ENCODE measurements around the gene TRH.

TRH gene, protein sequence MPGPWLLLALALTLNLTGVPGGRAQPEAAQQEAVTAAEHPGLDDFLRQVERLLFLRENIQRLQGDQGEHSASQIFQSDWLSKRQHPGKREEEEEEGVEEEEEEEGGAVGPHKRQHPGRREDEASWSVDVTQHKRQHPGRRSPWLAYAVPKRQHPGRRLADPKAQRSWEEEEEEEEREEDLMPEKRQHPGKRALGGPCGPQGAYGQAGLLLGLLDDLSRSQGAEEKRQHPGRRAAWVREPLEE

DNA sequence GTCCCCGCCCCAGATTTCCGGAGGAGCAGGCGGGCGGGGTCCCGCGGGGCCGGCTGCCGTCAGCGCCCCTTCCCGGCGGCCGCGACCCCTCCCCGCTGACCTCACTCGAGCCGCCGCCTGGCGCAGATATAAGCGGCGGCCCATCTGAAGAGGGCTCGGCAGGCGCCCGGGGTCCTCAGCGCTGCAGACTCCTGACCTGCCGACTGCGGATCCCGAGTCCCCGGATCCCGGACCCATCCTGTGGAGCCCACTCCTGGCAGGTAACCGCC, at the start of gene TRH:
Gene TRH (plus strand): TSS at position 157 of the 269 bp plus-strand sequence. CDS start 1,097 bp downstream, outside the sequence.
- Histone ChIP-seq H3K9ac (ENCODE audit: low read length) (no peak within 1 kb of the TSS), H3K9me3 (ENCODE audit: control insufficient read depth, low read depth, low read length) (no peaks in the 10 kb centered on the region), H3K4me3 (ENCODE audit: low read length) (peak within 1 kb of the TSS; percentile 34), H3K27ac (ENCODE audit: low read length) (no peak within 1 kb of the TSS), H3K4me1 (ENCODE audit: control insufficient read depth, low read depth, low read length) (peaks cover 5% of the 10 kb centered on the region), H3K27me3 (ENCODE audit: control insufficient read depth, insufficient read depth, low read length) (peaks cover 97% of the 10 kb centered on the region), H3K36me3 (ENCODE audit: control insufficient read depth, low read depth, low read length) (no peaks in the 10 kb centered on the region)

DNA sequence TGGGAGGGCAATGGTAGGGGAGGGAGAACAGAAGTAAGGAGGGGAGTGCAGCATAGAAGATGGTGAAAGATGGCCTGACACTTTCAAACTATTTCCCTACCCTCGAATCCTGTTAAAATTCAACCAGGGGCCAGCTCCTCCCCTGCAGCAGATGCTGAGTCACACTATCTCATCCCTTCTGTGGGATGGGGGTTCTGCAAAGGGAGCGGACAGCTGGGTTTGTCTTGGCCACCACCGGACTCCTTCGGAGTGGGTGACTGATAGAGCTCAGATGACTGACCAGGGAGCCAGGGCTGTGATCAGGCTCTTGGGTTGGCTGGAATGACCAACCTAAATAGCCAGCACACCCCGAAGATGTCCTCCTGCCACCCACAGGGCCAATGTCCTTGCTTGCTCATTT, 47.4 kb upstream of the TRH start:
- H3K27ac ChIP-seq (ENCODE audit: low read length) = no peak overlapping the region

DNA sequence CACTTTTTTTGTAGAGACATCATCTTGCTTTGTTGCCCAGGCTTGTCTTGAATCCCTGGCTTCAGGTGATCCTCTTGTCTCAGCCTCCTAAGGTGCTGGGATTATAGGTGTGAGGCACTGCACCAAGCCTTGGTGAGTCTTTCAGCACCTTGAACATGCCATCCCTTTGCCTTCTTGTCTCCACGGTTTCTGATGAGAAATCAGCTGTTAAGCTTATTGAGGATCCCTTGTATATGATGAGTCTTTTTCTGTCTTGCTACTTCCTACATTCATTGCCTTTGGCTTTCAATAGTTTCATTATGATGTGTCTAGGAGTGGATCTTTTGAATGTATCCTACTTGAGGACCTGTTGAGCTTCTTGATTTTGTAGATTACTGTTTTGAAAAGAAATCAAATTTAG, 45.1 kb upstream of the TRH start:
- Histone ChIP-seq H3K4me3 (ENCODE audit: low read length) (no peak overlapping the region), H3K27ac (ENCODE audit: low read length) (no peak overlapping the region), H3K9ac (ENCODE audit: low read length) (no peak overlapping the region), H3K27me3 (ENCODE audit: control insufficient read depth, insufficient read depth, low read length) (peaks cover 7% of the 10 kb centered on the region), H3K4me1 (ENCODE audit: control insufficient read depth, low read depth, low read length) (no peaks in the 10 kb centered on the region), H3K36me3 (ENCODE audit: control insufficient read depth, low read depth, low read length) (no peaks in the 10 kb centered on the region), H3K9me3 (ENCODE audit: control insufficient read depth, low read depth, low read length) (no peaks in the 10 kb centered on the region)

More for the DNA sequence above, 47.4 kb upstream of the TRH start:
- Histone ChIP-seq H3K9ac (ENCODE audit: low read length) (no peak overlapping the region), H3K4me1 (ENCODE audit: control insufficient read depth, low read depth, low read length) (no peaks in the 10 kb centered on the region), H3K27me3 (ENCODE audit: control insufficient read depth, insufficient read depth, low read length) (no peaks in the 10 kb centered on the region), H3K9me3 (ENCODE audit: control insufficient read depth, low read depth, low read length) (no peaks in the 10 kb centered on the region), H3K36me3 (ENCODE audit: control insufficient read depth, low read depth, low read length) (no peaks in the 10 kb centered on the region), H3K4me3 (ENCODE audit: low read length) (no peak overlapping the region)

DNA sequence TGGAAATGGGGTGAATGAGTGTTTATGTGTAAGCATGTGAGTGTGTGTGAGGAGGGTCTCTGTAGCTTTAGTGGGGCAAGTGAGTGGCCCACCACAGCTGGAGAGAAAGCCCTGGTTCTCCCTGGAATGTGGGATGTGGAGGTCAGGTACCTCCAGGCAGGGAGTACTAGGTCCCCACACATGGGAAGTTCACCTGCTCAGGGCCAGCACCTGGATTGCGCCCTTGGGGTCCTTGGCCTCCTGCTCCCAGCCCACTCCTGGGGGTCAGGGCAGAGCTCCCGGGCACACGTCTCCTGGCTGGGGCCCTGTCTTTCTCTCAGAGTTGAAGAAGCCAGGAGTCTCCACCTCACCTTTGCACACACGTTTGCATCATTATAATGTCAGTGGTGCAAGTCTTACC, 41.0 kb upstream of the TRH start:
- no peaks in the 10 kb centered on the region for H3K9me3 ChIP-seq (ENCODE audit: control insufficient read depth, low read depth, low read length)
- peaks cover 7% of the 10 kb centered on the region for H3K27me3 ChIP-seq (ENCODE audit: control insufficient read depth, insufficient read depth, low read length)
- no peaks in the 10 kb centered on the region for H3K4me1 ChIP-seq (ENCODE audit: control insufficient read depth, low read depth, low read length)

DNA sequence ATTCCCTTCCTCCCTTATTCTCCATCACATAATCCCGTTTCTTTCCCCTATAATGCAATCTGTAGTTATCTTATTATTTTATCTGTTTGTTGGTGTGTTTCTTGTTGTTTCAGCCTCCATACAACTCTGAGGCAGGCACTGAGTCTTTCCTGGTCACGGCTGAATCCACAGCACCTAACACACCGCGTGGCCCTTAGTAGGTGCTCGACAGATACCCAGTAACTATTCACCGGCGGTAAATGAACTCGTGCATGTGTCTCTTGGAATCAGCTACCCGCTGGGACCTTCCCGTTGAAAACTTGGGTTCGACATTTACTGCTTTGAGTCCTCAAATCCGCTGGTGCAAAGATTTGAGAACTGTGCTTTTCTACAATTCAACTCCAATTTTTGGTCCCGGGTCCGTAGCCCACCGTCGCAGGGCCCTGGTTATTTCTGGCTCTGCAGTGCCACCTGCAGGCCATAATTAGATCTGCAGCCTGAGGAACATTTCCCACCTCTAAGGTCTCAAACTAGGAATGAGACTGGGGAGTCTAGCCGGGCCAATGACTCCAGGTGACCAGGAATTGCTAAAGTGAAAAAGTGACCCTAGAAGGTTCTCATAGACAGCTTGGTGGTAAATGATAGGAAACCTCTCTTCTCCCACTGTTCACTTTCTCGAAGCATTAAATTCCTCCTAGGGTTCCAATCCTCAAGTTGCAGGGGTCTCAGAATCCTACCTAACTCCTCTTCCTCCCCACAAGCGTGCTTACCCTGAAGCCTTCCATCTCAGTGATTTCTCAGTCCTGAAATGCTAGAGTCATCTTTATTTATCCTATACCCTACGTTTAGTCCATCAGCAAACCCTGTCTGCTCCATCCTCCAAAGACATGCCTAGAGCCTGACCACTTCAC, 40.0 kb upstream of the TRH start:
- H3K9ac ChIP-seq (ENCODE audit: low read length) = no peak overlapping the region
- H3K27me3 ChIP-seq (ENCODE audit: control insufficient read depth, insufficient read depth, low read length) = peaks cover 7% of the 10 kb centered on the region
- H3K4me3 ChIP-seq (ENCODE audit: low read length) = no peak overlapping the region

More for the DNA sequence above, 41.0 kb upstream of the TRH start:
- no peaks in the 10 kb centered on the region for H3K36me3 ChIP-seq (ENCODE audit: control insufficient read depth, low read depth, low read length)
- no peak overlapping the region for H3K27ac ChIP-seq (ENCODE audit: low read length)
- H3K9ac ChIP-seq (ENCODE audit: low read length) = no peak overlapping the region
- H3K4me3 ChIP-seq (ENCODE audit: low read length) = no peak overlapping the region

DNA sequence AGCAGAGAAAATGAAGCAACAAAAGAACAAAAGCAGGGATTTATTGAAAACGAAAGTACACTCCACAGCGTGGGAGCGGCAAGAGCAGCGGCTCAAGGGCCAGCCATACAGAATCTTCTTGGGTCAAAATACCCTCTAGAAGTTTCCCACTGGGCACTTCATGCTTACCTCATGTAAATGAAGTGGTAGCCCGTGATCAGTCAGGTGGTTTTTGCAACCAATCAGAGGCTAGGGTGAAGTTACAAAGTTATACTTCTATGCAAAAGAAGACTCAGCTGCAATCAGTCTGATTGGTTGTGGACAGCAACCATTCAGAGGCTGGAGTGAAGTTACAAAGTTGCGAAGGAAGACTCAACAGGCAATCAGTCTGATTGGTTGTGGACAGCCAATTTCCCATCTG, 37.8 kb upstream of the TRH start:
- no peaks in the 10 kb centered on the region for H3K9me3 ChIP-seq (ENCODE audit: control insufficient read depth, low read depth, low read length)
- no peaks in the 10 kb centered on the region for H3K36me3 ChIP-seq (ENCODE audit: control insufficient read depth, low read depth, low read length)
- no peak overlapping the region for H3K4me3 ChIP-seq (ENCODE audit: low read length)
- H3K27ac ChIP-seq (ENCODE audit: low read length) = no peak overlapping the region
- peaks cover 7% of the 10 kb centered on the region for H3K27me3 ChIP-seq (ENCODE audit: control insufficient read depth, insufficient read depth, low read length)
- H3K9ac ChIP-seq (ENCODE audit: low read length) = no peak overlapping the region
- H3K4me1 ChIP-seq (ENCODE audit: control insufficient read depth, low read depth, low read length) = no peaks in the 10 kb centered on the region

More for the DNA sequence above, 40.0 kb upstream of the TRH start:
- Histone ChIP-seq H3K4me1 (ENCODE audit: control insufficient read depth, low read depth, low read length) (no peaks in the 10 kb centered on the region), H3K27ac (ENCODE audit: low read length) (no peak overlapping the region), H3K36me3 (ENCODE audit: control insufficient read depth, low read depth, low read length) (no peaks in the 10 kb centered on the region), H3K9me3 (ENCODE audit: control insufficient read depth, low read depth, low read length) (no peaks in the 10 kb centered on the region)

DNA sequence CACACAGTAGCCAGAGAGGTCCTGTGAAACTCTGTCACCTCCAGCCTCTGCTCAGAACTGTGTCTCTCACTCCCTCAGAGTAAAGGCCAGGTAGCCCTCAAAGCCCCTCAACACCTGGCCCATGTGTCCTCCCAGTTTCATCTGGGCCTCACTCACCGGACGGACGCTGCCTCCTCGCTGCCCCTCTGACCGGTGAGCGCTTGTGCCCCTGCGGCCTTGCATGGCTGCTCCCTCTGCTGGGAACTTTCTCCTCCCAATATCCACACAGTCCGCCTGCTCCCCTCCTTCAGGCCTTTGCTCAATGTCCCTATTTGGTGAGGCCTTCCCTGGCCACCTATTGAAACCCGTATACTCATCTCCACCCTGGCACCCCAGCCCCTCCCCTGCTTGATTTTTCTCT, 36.8 kb upstream of the TRH start:
- no peaks in the 10 kb centered on the region for H3K9me3 ChIP-seq (ENCODE audit: control insufficient read depth, low read depth, low read length)
- H3K27me3 ChIP-seq (ENCODE audit: control insufficient read depth, insufficient read depth, low read length) = peaks cover 7% of the 10 kb centered on the region
- H3K27ac ChIP-seq (ENCODE audit: low read length) = no peak overlapping the region
- no peaks in the 10 kb centered on the region for H3K36me3 ChIP-seq (ENCODE audit: control insufficient read depth, low read depth, low read length)
- no peak overlapping the region for H3K4me3 ChIP-seq (ENCODE audit: low read length)
- H3K4me1 ChIP-seq (ENCODE audit: control insufficient read depth, low read depth, low read length) = no peaks in the 10 kb centered on the region
- no peak overlapping the region for H3K9ac ChIP-seq (ENCODE audit: low read length)

DNA sequence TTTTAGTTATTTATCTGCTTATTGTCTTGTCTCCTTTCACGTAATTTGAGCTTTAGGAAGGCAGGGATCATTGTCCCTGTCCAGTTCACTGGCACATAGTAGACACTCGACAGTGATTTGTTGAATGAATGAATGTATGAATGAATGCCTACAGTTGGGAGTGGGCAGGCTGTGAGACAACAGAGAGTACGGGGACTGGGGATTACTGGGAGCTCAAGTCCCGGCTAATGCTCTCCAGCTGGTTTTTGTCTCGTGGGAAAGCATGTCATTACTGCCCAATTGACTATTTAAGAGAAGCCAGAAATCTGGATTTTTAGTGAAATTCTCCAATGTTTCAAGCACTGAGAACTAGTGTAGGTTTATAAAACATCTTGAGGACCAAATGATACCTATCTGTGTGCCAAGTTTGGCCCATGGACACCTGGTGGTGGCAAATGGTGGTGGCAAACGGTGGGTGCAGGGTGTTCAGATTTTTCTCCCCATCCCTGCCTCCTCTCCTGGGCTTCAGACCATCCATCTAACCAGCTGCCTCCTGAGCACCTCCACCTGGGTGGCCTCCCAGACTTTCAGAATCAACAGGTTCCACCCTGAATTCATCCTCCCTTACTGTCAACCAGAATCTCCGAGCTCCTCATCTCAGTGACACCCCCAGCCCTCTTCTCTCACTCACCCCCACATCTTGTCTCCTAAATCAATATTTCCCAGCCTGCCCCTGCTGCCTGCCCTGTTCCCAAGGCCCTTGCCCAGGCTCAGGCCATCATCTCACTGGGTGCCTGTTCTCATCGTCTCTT, 36.2 kb upstream of the TRH start:
- Histone ChIP-seq H3K4me3 (ENCODE audit: low read length) (no peak overlapping the region), H3K27ac (ENCODE audit: low read length) (no peak overlapping the region), H3K36me3 (ENCODE audit: control insufficient read depth, low read depth, low read length) (no peaks in the 10 kb centered on the region), H3K9ac (ENCODE audit: low read length) (no peak overlapping the region), H3K9me3 (ENCODE audit: control insufficient read depth, low read depth, low read length) (no peaks in the 10 kb centered on the region), H3K4me1 (ENCODE audit: control insufficient read depth, low read depth, low read length) (no peaks in the 10 kb centered on the region), H3K27me3 (ENCODE audit: control insufficient read depth, insufficient read depth, low read length) (peaks cover 7% of the 10 kb centered on the region)

DNA sequence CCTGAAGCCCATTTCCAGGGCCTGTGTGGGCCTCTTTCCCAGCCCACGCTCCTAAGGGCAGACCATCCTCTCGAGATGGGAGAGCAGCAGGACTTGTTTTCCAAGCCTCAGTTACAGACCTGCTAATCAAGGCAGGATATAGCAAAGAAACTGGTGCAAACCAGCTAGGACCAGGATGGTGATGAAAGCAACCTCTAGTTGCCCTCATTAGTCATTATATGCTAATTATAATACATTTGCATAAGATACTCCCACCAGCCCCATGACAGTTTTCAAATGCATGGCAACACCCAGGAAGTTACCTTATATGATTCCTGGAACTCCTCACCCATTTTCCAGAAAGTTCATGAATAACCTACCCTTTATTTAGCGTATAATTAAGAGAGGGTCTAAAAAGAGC, 34.4 kb upstream of the TRH start:
- H3K9ac ChIP-seq (ENCODE audit: low read length) = no peak overlapping the region
- no peaks in the 10 kb centered on the region for H3K4me1 ChIP-seq (ENCODE audit: control insufficient read depth, low read depth, low read length)
- no peak overlapping the region for H3K27ac ChIP-seq (ENCODE audit: low read length)
- H3K4me3 ChIP-seq (ENCODE audit: low read length) = no peak overlapping the region
- no peaks in the 10 kb centered on the region for H3K36me3 ChIP-seq (ENCODE audit: control insufficient read depth, low read depth, low read length)
- H3K27me3 ChIP-seq (ENCODE audit: control insufficient read depth, insufficient read depth, low read length) = no peaks in the 10 kb centered on the region
- H3K9me3 ChIP-seq (ENCODE audit: control insufficient read depth, low read depth, low read length) = no peaks in the 10 kb centered on the region

DNA sequence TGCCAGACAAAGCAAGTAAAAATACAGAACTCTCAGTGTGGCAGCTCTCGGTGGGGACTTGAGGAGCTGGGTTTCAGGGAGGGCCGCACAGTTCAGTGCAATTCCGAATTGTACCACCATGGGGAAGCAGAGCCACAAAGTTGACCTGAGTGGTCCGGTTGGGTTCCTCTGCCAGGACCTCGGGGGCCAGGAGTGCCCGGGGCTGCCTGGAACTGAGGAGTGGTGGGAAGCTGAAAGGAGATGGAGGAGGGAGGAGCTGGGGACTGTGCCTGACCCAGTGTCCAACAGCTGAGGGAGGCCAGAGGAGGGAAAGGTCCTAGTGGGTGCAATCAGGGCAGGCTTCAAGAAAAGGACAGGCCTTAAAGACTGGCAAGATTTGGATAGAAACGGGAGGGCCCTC, 32.2 kb upstream of the TRH start:
- H3K27me3 ChIP-seq (ENCODE audit: control insufficient read depth, insufficient read depth, low read length) = no peaks in the 10 kb centered on the region
- H3K9ac ChIP-seq (ENCODE audit: low read length) = no peak overlapping the region
- no peaks in the 10 kb centered on the region for H3K4me1 ChIP-seq (ENCODE audit: control insufficient read depth, low read depth, low read length)
- H3K9me3 ChIP-seq (ENCODE audit: control insufficient read depth, low read depth, low read length) = no peaks in the 10 kb centered on the region
- H3K36me3 ChIP-seq (ENCODE audit: control insufficient read depth, low read depth, low read length) = no peaks in the 10 kb centered on the region
- no peak overlapping the region for H3K4me3 ChIP-seq (ENCODE audit: low read length)
- H3K27ac ChIP-seq (ENCODE audit: low read length) = no peak overlapping the region

DNA sequence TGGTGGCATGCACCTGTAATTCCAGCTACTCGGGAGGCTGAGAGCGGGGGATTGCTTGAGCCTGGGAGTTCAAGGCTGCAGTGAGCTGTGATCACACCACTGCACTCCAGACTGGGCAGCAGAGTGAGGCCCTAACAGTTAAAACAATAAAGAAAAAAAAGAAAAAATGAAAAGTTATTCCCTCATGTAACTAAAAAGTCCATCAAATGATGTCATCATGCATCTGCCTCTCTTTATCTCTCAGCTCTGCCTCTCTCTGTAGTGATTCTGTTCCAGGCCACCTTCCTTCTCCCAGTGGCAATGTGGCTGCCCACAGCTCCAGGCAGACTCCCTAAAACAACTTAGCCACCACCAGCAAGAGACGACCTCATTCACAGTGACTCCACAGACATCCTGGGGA, 31.5 kb upstream of the TRH start:
- Histone ChIP-seq H3K27me3 (ENCODE audit: control insufficient read depth, insufficient read depth, low read length) (no peaks in the 10 kb centered on the region), H3K9ac (ENCODE audit: low read length) (no peak overlapping the region), H3K36me3 (ENCODE audit: control insufficient read depth, low read depth, low read length) (no peaks in the 10 kb centered on the region), H3K9me3 (ENCODE audit: control insufficient read depth, low read depth, low read length) (no peaks in the 10 kb centered on the region), H3K27ac (ENCODE audit: low read length) (no peak overlapping the region), H3K4me1 (ENCODE audit: control insufficient read depth, low read depth, low read length) (no peaks in the 10 kb centered on the region), H3K4me3 (ENCODE audit: low read length) (no peak overlapping the region)

Measured in iPS-18a (cell line).